Kidney (tissue), 14 donors: ENCODE results near the gene WFDC2. TPM values are rescaled to one million over a fixed set of nuclear protein-coding genes. Genes with fewer than 3 reads are reported as not detected.
A peak's percentile ranks its signal among the peaks of the same experiment; 100 is the strongest.
"Not testable (repeated sequence)": the region's sequence is repeated elsewhere in the genome, so short reads cannot be mapped to it uniquely, and the experiment has no call there.

ENCODE experiments used
- DNase-seq, 5 donors: peaks; one replicate each; pipeline ENCODE4 v3.0.0-alpha.2; 2013 to 2020
- FAIRE-seq: peaks from 2 replicates; lab custom pipeline; 2012; peaks lifted over from hg19 to GRCh38; lab: Jason Lieb, UNC
- H3K27ac ChIP-seq, 2 donors: one replicate each; pipeline ENCODE4 v1.7.0; 2013; ENCODE audit warnings: low read depth in 2 of 2, low read length in 2 of 2, inconsistent platforms in 1 of 2
- H3K27me3 ChIP-seq: one replicate; pipeline ENCODE4 v1.7.1; 2013; ENCODE audit warnings: low read length, inconsistent platforms; ENCODE audit not compliant: control insufficient read depth, insufficient read depth
- H3K36me3 ChIP-seq, 3 donors: one replicate each; pipeline versions ENCODE4 v1.7.0 to v1.7.1; 2013; ENCODE audit warnings: low read length in 3 of 3, control low read depth in 1 of 3, inconsistent platforms in 1 of 3; ENCODE audit not compliant: insufficient read depth in 3 of 3, control insufficient read depth in 2 of 3
- H3K4me1 ChIP-seq, 3 donors: one replicate each; pipeline versions ENCODE4 v1.7.0 to v1.7.1; 2013; ENCODE audit warnings: low read length in 3 of 3, inconsistent platforms in 1 of 3, low read depth in 1 of 3; ENCODE audit not compliant: control insufficient read depth in 2 of 3, insufficient read depth in 2 of 3
- H3K4me3 ChIP-seq, 3 donors: one replicate each; pipeline versions ENCODE4 v1.7.0 to v1.8.1; 2013; ENCODE audit warnings: low read length in 3 of 3, control low read depth in 1 of 3, inconsistent platforms in 1 of 3
- H3K9ac ChIP-seq, 3 donors: one replicate each; pipeline versions ENCODE4 v1.7.0 to v1.7.1; 2013; ENCODE audit warnings: low read length in 3 of 3, control low read depth in 1 of 3, inconsistent platforms in 1 of 3
- H3K9me3 ChIP-seq, 3 donors: one replicate each; pipeline versions ENCODE4 v1.7.0 to v1.7.1; 2013; ENCODE audit warnings: low read length in 3 of 3, control low read depth in 1 of 3, inconsistent platforms in 1 of 3; ENCODE audit not compliant: control insufficient read depth in 2 of 3, insufficient read depth in 1 of 3
- CTCF ChIP-seq: IDR thresholded peaks from 3 replicates; pipeline ENCODE4 v1.5.1; 2012; ENCODE audit warnings: mild to moderate bottlenecking, moderate library complexity, borderline replicate concordance; ENCODE audit not compliant: insufficient read depth; ENCODE audit errors: extremely low read depth
- intact Hi-C: fragments of 100-400 bp; cut with DNase I; formaldehyde crosslinking; loops from one replicate; pipeline ENCODE4 v1.11.1; 2022
- polyA plus RNA-seq: library from polyadenylated mRNA; stranded (reverse); fragments of 350-450 nt; fragmentation: Illumina TruSeq; extraction: RNeasy Lipid Tissue Mini Kit (QIAGEN cat#74804); gene quantifications from one replicate; pipeline ENCODE4 v1.2.3, GENCODE V29; 2014; ENCODE audit warnings: low read depth, low replicate concordance; ENCODE audit not compliant: insufficient read depth
- total RNA-seq: library from RNA; stranded (reverse); fragmentation: NEBNext Ultra II Directional; extraction: Animal tissue kit (Norgen Biotek cat#: 25700); gene quantifications from one replicate; pipeline ENCODE4 v1.2.1, GENCODE V29; 2021
- donor health status: control.
- donor health status: control.
- donor health status: control.
- donor health status: control.
- donor health status: control.
- donor health status: DM: yes; HTN: yes; CAD: no.
- donor health status: Normal renal cell carcinoma (clear cell type).

The WFDC2 gene
- total and polyA plus RNA-seq, 2 donors from 2014 or later = 1,908 to 2,874 TPM

GRCh38 chr20:45470262-45470931, 844 bp downstream of the WFDC2 start:
- peak overlapping the region; percentile 39 to 68 (median 64) for H3K4me3 ChIP-seq
- intact Hi-C loops = no loop called here
- no peaks in the 10 kb centered on the region for H3K9me3 ChIP-seq
- FAIRE-seq (no peak), DNase-seq (peak; percentile 88 to 95 (median 92))
- no peak for TF ChIP-seq CTCF
- no peaks in the 10 kb centered on the region for H3K27me3 ChIP-seq
- H3K9ac ChIP-seq = peak overlapping the region; percentile 2 to 70 (median 29)
- H3K27ac ChIP-seq = peak overlapping the region; percentile 62 to 68
- no peaks in the 10 kb centered on the region for H3K36me3 ChIP-seq
- H3K4me1 ChIP-seq = peaks cover 0 to 13% (median 0%) of the 10 kb centered on the region in 3 donors

GRCh38 chr20:45470937-45471336, 1.4 kb downstream of the WFDC2 start:
- Histone ChIP-seq H3K4me1 (peaks cover 0 to 13% (median 0%) of the 10 kb centered on the region in 3 donors), H3K36me3 (no peaks in the 10 kb centered on the region), H3K9me3 (no peaks in the 10 kb centered on the region), H3K4me3 (peak overlapping the region; percentile 55 to 68 (median 64)), H3K9ac (peak overlapping the region in 2 of 3 donors; percentile 20 to 70), H3K27ac (peak overlapping the region; percentile 33 to 68), H3K27me3 (no peaks in the 10 kb centered on the region)
- FAIRE-seq (no peak), DNase-seq (peak in 2 of 5 donors; percentile 45 to 67)
- no peak for TF ChIP-seq CTCF
- intact Hi-C loops = no loop called here

GRCh38 chr20:45472286-45472685, 2.7 kb downstream of the WFDC2 start:
- H3K27ac ChIP-seq, H3K9ac ChIP-seq, intact Hi-C loops, FAIRE-seq, H3K27me3 ChIP-seq, H3K36me3 ChIP-seq, H3K4me3 ChIP-seq, DNase-seq, H3K9me3 ChIP-seq: not testable (repeated sequence)
- H3K4me1 ChIP-seq = peaks cover 0 to 13% (median 0%) of the 10 kb centered on the region in 3 donors

- H3K27me3 ChIP-seq, H3K9me3 ChIP-seq, FAIRE-seq, H3K4me1 ChIP-seq, H3K27ac ChIP-seq, H3K36me3 ChIP-seq, DNase-seq, intact Hi-C loops, H3K9ac ChIP-seq, H3K4me3 ChIP-seq: not testable (repeated sequence)
Observed at GRCh38 chr20:45477530-45478148, 8.1 kb downstream of the WFDC2 start.
